ENCODE data around the gene GRIK1.

The GRIK1 gene

GRCh38 chr21:29648710-29649240 is 291.0 kb downstream of the GRIK1 start:
- no peak overlapping the region for H3K27ac ChIP-seq
- TF ChIP-seq CTCF (conservative IDR thresholded peaks at IDR 0.05) = no peak

DNA sequence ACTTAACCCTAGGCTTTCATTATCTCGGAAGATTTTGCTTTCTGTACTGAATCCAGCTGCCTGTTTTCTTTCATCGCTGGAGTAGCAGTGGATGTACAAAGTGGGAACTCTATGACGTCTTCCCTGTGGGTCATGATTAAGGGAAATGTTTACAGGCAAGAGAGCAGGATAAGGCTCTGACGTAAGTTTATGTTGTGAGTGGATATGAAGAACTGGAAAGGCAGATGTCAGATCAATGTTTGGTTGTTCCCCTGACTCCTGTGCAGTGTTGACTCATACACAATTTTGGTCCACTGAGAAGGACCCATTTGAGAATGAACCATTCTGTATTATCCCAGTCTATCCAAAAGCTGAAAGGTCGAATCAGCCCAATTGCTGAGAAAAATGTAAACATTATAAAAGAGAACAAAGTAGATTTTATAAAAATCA is 292.4 kb downstream of the GRIK1 start:
- TF ChIP-seq CTCF (conservative IDR thresholded peaks at IDR 0.05) = no peak
- no peak overlapping the region for H3K27ac ChIP-seq

DNA sequence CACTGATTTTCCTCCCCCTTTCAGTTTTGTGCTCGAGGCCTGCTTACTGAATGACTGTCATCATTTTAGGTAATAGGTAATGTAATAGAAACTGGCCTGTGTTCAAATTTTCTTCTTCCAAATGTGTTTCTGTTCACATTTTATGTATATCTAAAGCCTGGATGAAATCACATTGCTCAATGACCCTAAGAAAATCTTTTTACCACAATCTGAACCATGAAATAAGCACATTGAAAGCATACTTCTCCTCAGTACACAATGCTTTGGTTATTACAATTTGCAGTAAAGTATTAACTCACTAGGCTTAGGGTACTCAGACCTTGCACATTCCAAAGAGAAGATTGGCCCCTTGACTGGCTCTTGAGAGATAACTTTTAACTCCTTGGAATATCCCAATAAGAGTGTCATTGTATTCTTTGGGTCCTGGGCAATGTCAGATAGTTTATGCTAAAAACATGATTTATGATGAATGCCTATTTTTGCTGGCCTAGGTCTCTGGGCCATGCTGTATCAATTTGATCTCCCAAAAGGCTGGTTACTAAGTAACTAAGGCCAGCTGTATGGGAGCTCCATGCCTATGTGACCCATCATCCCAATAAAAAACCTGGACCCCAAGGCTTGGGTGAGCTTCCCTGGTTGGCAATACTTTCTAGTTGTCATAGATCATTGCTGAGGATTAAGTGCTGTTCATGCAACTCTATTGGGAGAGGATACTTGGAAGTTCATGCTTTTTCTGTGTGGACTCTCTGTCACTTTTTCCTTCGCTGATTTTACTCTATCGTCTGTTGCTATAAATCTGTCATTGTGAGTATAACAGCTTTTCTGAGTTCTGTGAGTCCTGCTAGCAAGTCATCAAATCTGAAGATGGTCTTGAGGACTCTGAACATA is 293.9 kb downstream of the GRIK1 start:
- TF ChIP-seq CTCF (conservative IDR thresholded peaks at IDR 0.05) = no peak

DNA sequence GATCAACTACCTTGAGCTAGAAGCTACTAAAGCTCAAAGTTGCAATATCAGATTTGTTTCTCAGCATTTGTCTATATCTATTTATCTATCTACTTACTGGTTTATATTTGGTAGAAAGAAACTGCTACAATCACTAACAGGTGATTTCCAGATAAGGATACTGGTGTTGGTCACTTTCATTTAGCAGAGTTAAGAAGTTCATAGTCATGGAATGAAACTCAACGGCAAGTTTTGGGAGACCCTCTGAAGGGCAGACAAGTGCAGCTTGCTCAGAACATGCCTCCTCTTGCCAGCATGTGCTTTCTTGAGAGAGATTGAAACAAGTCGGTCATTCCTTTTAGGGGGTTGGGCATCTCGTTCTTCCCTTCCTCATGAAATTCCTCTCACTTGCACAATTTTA is 296.5 kb downstream of the GRIK1 start:
- no peak for TF ChIP-seq CTCF (conservative IDR thresholded peaks at IDR 0.05)
- H3K27ac ChIP-seq = no peak overlapping the region

More for the DNA sequence above, 293.9 kb downstream of the GRIK1 start:
- no peak overlapping the region for H3K27ac ChIP-seq

DNA sequence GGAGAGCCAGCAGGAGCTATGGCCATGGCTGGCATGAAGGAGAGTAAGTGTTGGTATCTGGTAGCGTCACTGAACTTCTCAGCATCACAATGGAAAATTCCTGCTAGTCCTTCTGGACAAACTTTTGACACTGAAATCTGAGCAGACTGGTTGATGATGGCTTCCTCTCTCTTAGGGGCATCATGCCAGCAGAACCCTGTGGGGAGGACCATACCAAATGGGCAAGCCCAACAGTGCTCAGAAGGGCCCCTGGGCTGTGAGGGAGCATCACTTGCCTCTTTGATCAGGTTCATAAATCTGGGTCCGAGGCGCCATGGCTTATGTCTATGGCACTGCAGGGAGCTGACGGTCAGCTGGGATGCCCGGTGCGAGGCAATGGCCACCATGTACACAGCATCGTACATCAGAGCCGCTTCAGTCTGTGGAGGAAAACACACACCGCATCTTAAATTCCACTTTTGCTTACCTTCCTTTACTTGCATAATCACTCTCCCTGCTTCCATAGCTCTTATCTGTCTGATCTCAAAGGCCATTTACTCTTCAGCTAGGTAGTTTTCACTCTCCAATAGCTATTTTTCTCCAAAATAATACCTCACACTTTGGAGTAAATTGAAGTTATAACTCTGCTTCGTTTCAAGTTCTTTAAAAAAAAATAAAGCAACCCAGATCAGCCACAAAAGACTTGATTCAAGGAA is 297.1 kb downstream of the GRIK1 start:
- H3K27ac ChIP-seq = no peak overlapping the region
- TF ChIP-seq CTCF (conservative IDR thresholded peaks at IDR 0.05) = no peak

GRCh38 chr21:29641635-29642550 is 297.9 kb downstream of the GRIK1 start:
- TF ChIP-seq CTCF (conservative IDR thresholded peaks at IDR 0.05) = no peak
- H3K27ac ChIP-seq = no peak overlapping the region

Measured in VCaP (cell line).